ENCODE data around the gene MPDZ. TPM values are rescaled to one million over a fixed set of nuclear protein-coding genes. Genes with fewer than 3 reads are reported as not detected.

MPDZ gene
- total and polyA plus RNA-seq, 2 of the 13 experiments (the other 11 are each of a cell fraction or from before 2014, with no cell fraction given) = 12.4 to 14.7 TPM

DNA sequence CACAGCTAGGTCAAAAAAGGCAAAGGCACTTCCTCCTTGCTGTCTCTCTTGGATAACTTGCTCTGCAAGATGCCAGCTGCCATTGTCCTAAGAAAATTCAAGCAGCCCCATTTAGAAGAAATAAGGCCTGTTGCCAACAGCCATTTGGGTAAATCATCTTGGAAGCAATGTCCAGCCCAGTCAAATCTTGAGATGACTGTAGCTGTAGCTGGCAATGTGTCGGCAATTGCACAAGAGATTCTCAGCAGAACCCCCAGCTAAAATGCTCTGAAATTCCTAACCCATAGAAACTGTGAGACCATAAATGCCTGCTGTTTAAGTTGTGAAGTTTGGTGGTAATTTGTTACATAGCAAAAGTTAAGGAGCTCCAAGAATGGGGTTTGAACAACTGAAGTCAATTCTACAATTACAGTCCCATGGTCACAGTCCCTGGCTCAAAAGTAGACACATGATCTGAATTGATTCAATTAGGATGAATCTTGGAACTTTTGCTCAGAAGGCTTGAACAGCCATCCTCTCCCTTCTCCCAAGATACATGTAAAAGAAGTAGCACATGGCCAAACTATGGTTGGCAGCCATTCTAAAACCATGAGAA lies 151.1 kb downstream of the MPDZ start (continued):
- no peak for TF ChIP-seq NFYC (CRISPR knock-in tag; IDR thresholded peaks at IDR 0.05)
- TF ChIP-seq, protein P1, sequence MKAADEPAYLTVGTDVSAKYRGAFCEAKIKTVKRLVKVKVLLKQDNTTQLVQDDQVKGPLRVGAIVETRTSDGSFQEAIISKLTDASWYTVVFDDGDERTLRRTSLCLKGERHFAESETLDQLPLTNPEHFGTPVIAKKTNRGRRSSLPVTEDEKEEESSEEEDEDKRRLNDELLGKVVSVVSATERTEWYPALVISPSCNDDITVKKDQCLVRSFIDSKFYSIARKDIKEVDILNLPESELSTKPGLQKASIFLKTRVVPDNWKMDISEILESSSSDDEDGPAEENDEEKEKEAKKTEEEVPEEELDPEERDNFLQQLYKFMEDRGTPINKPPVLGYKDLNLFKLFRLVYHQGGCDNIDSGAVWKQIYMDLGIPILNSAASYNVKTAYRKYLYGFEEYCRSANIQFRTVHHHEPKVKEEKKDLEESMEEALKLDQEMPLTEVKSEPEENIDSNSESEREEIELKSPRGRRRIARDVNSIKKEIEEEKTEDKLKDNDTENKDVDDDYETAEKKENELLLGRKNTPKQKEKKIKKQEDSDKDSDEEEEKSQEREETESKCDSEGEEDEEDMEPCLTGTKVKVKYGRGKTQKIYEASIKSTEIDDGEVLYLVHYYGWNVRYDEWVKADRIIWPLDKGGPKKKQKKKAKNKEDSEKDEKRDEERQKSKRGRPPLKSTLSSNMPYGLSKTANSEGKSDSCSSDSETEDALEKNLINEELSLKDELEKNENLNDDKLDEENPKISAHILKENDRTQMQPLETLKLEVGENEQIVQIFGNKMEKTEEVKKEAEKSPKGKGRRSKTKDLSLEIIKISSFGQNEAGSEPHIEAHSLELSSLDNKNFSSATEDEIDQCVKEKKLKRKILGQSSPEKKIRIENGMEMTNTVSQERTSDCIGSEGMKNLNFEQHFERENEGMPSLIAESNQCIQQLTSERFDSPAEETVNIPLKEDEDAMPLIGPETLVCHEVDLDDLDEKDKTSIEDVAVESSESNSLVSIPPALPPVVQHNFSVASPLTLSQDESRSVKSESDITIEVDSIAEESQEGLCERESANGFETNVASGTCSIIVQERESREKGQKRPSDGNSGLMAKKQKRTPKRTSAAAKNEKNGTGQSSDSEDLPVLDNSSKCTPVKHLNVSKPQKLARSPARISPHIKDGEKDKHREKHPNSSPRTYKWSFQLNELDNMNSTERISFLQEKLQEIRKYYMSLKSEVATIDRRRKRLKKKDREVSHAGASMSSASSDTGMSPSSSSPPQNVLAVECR (CRISPR knock-in tag; IDR thresholded peaks at IDR 0.05; ENCODE audit: borderline replicate concordance) = no peak
- TF ChIP-seq ZNF703 (CRISPR knock-in tag; IDR thresholded peaks at IDR 0.05; ENCODE audit: borderline replicate concordance) = no peak
- TF ChIP-seq, protein P2, sequence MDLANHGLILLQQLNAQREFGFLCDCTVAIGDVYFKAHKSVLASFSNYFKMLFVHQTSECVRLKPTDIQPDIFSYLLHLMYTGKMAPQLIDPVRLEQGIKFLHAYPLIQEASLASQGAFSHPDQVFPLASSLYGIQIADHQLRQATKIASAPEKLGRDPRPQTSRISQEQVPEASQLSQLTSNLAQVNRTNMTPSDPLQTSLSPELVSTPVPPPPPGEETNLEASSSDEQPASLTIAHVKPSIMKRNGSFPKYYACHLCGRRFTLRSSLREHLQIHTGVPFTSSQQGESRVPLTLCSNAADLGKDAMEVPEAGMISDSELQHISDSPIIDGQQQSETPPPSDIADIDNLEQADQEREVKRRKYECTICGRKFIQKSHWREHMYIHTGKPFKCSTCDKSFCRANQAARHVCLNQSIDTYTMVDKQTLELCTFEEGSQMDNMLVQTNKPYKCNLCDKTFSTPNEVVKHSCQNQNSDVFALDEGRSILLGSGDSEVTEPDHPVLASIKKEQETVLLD (CRISPR knock-in tag; IDR thresholded peaks at IDR 0.05; ENCODE audit: low read depth) = no peak
- TF ChIP-seq ZNF749 (CRISPR knock-in tag; IDR thresholded peaks at IDR 0.05; ENCODE audit: borderline replicate concordance) = no peak

DNA sequence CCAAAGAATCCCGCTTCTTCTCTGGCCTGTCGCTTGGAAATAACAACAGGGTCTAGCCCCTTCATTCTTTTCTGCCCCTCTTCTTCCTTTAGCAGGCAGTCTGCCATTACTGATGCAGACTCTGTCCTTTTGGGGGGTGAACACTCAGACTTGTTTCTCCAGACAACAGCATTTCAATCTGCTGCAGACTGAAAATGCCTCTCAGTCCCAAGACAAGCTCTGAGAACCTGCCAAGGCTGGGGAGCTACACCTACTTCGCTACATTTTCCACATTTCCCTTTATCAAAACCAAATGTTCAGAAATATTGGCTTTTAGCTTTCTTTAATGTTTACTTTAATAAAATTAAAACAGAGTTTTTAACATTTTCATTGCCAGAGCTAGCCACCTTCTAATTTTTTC lies 152.4 kb downstream of the MPDZ start:
- ATAC-seq = no peak
- Histone ChIP-seq H3K27me3 (ENCODE audit: control insufficient read depth in 1 of 2, insufficient read depth in 2 of 2, low read length in 2 of 2) (no peaks in the 10 kb centered on the region), H2AFZ (ENCODE audit: low read length) (no peak overlapping the region), H3K9ac (ENCODE audit: insufficient read depth, low read depth, low read length) (no peak overlapping the region), H3K9me3 (ENCODE audit: low read length) (no peaks in the 10 kb centered on the region), H3K4me3 (replicated peaks in 1 of 3; ENCODE audit: insufficient read depth in 1 of 3, low read depth in 2 of 3, low read length in 3 of 3) (no peak overlapping the region), H3K4me1 (ENCODE audit: insufficient read depth, low read length) (no peaks in the 10 kb centered on the region), H3K36me3 (replicated peaks in 1 of 2; ENCODE audit: control insufficient read depth in 1 of 2, insufficient read depth in 2 of 2, low read length in 2 of 2) (peaks cover 2 to 12% of the 10 kb centered on the region in 2 experiments; a peak in 3 of 5 replicates), H3K4me2 (ENCODE audit: low read depth, low read length) (no peak overlapping the region), H4K20me1 (ENCODE audit: insufficient read depth, low read length) (no peaks in the 10 kb centered on the region), H3K79me2 (ENCODE audit: insufficient read depth, low read length) (no peaks in the 10 kb centered on the region), H3K27ac (ENCODE audit: extremely low read length, insufficient read depth, low read length) (no peak overlapping the region)
- intact Hi-C loops (cut with micrococcal nuclease; ENCODE audit: unreplicated experiment) (no loop called here), in situ Hi-C loops (cut with HindIII; ENCODE audit: extremely low pct_ligation_motif_present, low pct_unique_long_range_greater_than_20kb) (no loop called here)
- DNase-seq (ENCODE audit: low spot score) = no peak
- no TSS peak for BruUV-seq (replicated peaks)
- FAIRE-seq = no peak
- ChIA-PET POLR2A (no interaction called here), CTCF (ENCODE audit: low intra/inter-chr PET ratio, low total read pairs) (no interaction called here)
- WGBS (ENCODE audit: low lambda C conversion rate) = 93% methylated on average over 3 of the region's 3 CpGs
- TF ChIP-seq ZNF484 (CRISPR knock-in tag; IDR thresholded peaks at IDR 0.05; ENCODE audit: borderline replicate concordance, low read depth) (no peak), ZNF530 (CRISPR knock-in tag; IDR thresholded peaks at IDR 0.05; ENCODE audit: low read depth) (no peak), ARNT (IDR thresholded peaks at IDR 0.05) (no peak), ARID2 (CRISPR knock-in tag; IDR thresholded peaks at IDR 0.05; ENCODE audit: borderline replicate concordance) (no peak), ZNF20 (CRISPR knock-in tag; IDR thresholded peaks at IDR 0.05) (no peak)
- TF ChIP-seq, protein P3, sequence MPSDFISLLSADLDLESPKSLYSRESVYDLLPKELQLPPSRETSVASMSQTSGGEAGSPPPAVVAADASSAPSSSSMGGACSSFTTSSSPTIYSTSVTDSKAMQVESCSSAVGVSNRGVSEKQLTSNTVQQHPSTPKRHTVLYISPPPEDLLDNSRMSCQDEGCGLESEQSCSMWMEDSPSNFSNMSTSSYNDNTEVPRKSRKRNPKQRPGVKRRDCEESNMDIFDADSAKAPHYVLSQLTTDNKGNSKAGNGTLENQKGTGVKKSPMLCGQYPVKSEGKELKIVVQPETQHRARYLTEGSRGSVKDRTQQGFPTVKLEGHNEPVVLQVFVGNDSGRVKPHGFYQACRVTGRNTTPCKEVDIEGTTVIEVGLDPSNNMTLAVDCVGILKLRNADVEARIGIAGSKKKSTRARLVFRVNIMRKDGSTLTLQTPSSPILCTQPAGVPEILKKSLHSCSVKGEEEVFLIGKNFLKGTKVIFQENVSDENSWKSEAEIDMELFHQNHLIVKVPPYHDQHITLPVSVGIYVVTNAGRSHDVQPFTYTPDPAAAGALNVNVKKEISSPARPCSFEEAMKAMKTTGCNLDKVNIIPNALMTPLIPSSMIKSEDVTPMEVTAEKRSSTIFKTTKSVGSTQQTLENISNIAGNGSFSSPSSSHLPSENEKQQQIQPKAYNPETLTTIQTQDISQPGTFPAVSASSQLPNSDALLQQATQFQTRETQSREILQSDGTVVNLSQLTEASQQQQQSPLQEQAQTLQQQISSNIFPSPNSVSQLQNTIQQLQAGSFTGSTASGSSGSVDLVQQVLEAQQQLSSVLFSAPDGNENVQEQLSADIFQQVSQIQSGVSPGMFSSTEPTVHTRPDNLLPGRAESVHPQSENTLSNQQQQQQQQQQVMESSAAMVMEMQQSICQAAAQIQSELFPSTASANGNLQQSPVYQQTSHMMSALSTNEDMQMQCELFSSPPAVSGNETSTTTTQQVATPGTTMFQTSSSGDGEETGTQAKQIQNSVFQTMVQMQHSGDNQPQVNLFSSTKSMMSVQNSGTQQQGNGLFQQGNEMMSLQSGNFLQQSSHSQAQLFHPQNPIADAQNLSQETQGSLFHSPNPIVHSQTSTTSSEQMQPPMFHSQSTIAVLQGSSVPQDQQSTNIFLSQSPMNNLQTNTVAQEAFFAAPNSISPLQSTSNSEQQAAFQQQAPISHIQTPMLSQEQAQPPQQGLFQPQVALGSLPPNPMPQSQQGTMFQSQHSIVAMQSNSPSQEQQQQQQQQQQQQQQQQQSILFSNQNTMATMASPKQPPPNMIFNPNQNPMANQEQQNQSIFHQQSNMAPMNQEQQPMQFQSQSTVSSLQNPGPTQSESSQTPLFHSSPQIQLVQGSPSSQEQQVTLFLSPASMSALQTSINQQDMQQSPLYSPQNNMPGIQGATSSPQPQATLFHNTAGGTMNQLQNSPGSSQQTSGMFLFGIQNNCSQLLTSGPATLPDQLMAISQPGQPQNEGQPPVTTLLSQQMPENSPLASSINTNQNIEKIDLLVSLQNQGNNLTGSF (CRISPR knock-in tag; IDR thresholded peaks at IDR 0.05) = no peak
